BJ (cell line): Measurements from ENCODE around the gene TADA2B. TPM values are rescaled to one million over a fixed set of nuclear protein-coding genes. Genes with fewer than 3 reads are reported as not detected.

Experiments used
- CTCF ChIA-PET: fragments of 350-600 bp; formaldehyde crosslinking; extraction: SDS; loops from one replicate; lab custom pipeline; 2021; ENCODE audit warnings: antibody characterized with exemption, inconsistent platforms; lab: Yijun Ruan, JAX
- POLR2A ChIA-PET: fragments of 300-600 bp; sonication (Branson Sonifier 250); formaldehyde crosslinking; extraction: SDS; loops from one replicate; lab custom pipeline; 2021; ENCODE audit warnings: antibody characterized with exemption; lab: Charles Lee
- DNase-seq: peaks from one replicate; pipeline ENCODE4 v3.0.0-alpha.2; 2011; ENCODE audit warnings: low read depth
- H3K27me3 ChIP-seq: 2 replicates; pipeline ENCODE4 v1.6.0; 2011; ENCODE audit warnings: low read length; ENCODE audit not compliant: control insufficient read depth, insufficient read depth
- H3K36me3 ChIP-seq: 2 replicates; pipeline ENCODE4 v1.5.1; 2011; ENCODE audit warnings: low read length; ENCODE audit not compliant: control insufficient read depth, insufficient read depth
- H3K4me3 ChIP-seq: 2 replicates; pipeline ENCODE4 v1.5.1; 2011; ENCODE audit warnings: low read depth, mild to moderate bottlenecking, control low read depth, low read length
- polyA plus RNA-seq: library from polyadenylated mRNA; depleted of rRNA; stranded (reverse); fragments of >200 nt; gene quantifications from 2 replicates; pipeline ENCODE4 v1.2.3, GENCODE V29; 2011
- TF ChIP-seq, protein P1 (sequence below): IDR thresholded peaks from 2 replicates; pipeline ENCODE4 v1.5.1; 2011; ENCODE audit warnings: low read depth, mild to moderate bottlenecking, control low read depth, inconsistent platforms, low read length, moderate library complexity; ENCODE audit not compliant: insufficient read depth

Gene TADA2B
- polyA plus RNA-seq, 1 experiment, result 7.3 TPM

DNA sequence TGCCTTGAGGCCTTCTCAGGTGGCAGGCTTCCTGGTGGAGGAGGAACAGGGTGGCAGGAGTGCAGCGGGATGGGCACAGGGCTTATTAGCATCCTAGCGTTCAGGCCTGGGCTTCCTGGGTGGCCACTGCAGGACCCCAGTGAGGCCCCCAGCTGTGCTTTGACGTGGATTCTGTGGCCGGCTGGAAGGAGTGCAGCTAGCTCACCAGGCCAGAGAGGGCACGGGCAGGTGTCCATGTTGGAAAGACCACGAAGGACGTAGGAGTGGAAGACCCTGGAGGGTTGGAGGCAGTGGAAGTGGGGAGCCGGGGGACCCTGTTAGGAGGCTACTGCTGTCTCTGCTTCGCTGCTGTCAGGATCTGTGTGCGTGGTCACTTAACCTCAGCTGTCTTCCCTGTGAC is 13.3 kb upstream of the TADA2B start:
- Histone ChIP-seq H3K36me3 (peaks cover 24% of the 10 kb centered on the region), H3K4me3 (no peak overlapping the region), H3K27me3 (no peaks in the 10 kb centered on the region)
- no peak for DNase-seq
- POLR2A ChIA-PET, result no interaction called here
- CTCF ChIA-PET, result interaction anchor here (2.6 kb wide), 1 partner anchor 13 kb away, joined by 8 read pairs; the partner anchor contains the start of gene TADA2B
- TF ChIP-seq, protein P1, sequence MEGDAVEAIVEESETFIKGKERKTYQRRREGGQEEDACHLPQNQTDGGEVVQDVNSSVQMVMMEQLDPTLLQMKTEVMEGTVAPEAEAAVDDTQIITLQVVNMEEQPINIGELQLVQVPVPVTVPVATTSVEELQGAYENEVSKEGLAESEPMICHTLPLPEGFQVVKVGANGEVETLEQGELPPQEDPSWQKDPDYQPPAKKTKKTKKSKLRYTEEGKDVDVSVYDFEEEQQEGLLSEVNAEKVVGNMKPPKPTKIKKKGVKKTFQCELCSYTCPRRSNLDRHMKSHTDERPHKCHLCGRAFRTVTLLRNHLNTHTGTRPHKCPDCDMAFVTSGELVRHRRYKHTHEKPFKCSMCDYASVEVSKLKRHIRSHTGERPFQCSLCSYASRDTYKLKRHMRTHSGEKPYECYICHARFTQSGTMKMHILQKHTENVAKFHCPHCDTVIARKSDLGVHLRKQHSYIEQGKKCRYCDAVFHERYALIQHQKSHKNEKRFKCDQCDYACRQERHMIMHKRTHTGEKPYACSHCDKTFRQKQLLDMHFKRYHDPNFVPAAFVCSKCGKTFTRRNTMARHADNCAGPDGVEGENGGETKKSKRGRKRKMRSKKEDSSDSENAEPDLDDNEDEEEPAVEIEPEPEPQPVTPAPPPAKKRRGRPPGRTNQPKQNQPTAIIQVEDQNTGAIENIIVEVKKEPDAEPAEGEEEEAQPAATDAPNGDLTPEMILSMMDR, result no peak

DNA sequence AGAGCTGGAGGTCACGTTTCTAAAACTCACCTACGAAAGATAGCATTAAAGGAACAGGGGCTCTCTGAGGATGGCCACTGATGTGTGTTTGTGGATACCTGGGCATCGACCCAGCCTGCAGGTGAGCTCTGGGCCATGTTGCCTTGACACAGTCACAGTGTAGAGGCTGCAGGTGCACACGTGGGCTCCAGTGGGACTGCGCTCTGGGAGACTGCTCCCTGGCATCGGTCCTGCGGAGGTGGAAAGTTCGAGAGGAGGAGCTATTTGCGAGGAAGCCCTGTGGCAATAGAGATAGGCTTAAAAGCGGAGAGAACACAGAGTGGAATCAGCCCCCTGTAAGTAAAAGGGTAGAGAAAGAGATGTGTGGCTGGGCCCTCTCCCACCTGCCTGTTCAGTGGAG is 12.3 kb upstream of the TADA2B start:
- CTCF ChIA-PET, result interaction anchor here (0.5 to 2.6 kb wide), 2 partner anchors 12 to 305 kb away, joined by 3 to 8 read pairs; partner anchors contain the start of gene TADA2B
- no peak for DNase-seq
- TF ChIP-seq, protein P1, result no peak
- no peak overlapping the region for H3K4me3 ChIP-seq
- H3K27me3 ChIP-seq, result no peaks in the 10 kb centered on the region
- peaks cover 20% of the 10 kb centered on the region for H3K36me3 ChIP-seq
- POLR2A ChIA-PET, result no interaction called here

DNA sequence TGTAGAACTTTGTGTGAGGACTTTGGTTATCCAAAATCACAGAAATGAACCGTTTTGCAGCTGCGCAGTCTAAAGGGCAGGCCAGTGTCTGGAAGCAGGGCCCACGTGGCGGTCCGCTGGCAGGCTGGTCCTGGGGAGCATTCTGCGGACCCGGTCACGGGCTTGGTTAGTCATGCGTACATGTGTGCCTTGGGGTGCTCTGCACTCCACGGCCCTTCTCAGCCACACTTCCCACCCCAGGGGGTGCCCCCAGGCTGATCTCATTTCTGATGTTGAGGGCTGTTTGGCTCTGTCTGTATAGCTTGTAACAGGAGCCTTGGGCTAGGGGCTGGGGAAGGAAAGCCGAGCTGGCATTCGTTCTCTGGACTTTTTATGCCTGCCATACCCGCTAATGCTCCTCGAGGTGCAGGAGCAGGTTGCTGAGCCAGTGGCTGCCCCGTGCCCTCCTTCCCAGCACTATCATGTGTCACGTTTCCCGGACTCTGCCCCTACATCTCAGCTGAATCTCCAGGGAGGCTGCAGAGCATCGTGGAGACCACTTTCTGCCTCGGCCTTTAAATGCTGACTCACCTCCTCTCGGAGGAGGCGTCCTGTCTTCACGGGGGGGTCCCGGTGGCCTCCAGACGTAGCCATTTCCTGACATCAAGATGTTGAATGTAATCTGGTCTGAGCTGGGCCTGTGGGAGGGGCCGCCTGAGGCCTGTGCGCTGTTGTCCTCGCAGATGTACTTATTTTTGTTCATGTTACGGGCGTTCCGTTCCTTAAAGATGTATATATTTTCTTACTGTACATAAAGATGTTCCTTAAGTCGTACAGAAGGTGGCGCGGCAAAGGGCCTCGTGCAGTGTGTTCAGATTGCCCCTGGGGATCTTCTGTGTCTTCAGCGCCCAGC is 11.4 kb upstream of the TADA2B start:
- Histone ChIP-seq H3K36me3 (peaks cover 20% of the 10 kb centered on the region), H3K4me3 (no peak overlapping the region), H3K27me3 (no peaks in the 10 kb centered on the region)
- TF ChIP-seq, protein P1, result no peak
- POLR2A ChIA-PET, result no interaction called here
- CTCF ChIA-PET, result interaction anchor here (2.6 kb wide), 1 partner anchor 11 kb away, joined by 8 read pairs; the partner anchor contains the start of gene TADA2B
- no peak for DNase-seq

DNA sequence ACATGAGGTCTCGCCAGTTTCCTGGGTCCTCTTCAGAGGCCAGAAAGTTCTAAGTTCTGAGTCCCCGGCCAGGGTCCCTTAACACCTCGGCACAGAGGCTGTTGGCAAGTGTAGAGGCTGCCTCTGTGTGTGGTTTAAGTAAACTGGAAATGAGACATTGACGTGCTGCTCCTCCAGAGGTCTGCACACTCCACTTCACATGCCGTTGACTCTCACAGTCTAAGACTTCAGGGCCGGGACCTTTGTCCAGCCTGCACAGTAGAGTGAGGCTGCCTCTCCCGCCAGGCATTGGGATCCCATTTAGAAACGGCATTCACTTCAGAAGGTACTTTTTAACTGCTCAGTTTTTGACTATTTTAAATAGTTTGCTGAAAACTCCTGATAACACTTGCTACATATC is 10.6 kb upstream of the TADA2B start:
- Histone ChIP-seq H3K4me3 (no peak overlapping the region), H3K27me3 (no peaks in the 10 kb centered on the region), H3K36me3 (peaks cover 17% of the 10 kb centered on the region)
- DNase-seq, result no peak
- ChIA-PET POLR2A (no interaction called here), CTCF (no interaction called here)
- TF ChIP-seq, protein P1, result no peak
